Measurements from ENCODE around the gene ESR1. TPM values are rescaled to one million over a fixed set of nuclear protein-coding genes. Genes with fewer than 3 reads are reported as not detected.

The ESR1 gene
- polyA plus RNA-seq, 4 donors: 0.13 to 0.55 TPM; not detected in 2

DNA sequence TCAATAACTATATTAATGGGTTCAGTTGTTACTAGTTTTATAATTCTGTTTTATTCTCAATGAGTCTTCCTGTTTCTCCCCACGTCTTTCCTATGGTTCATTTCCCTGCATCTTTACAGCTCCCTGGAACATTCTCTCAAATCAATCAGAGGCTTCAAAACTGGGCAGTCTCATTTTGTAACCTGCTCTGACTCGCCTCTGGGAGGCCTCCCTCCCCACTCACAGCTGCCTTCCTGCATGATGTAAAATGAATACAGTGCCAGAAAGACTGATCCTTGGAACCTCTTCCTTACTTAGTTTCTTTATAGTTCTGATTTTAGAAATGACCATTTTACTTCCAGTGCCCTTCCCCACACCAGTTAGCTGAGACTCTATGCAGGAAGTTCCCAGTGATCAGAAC lies 103.9 kb downstream of the ESR1 start:
- H3K36me3 ChIP-seq (ENCODE audit: control insufficient read depth in 3 of 3, insufficient read depth in 2 of 3, low read depth in 1 of 3, low read length in 3 of 3): no peaks in the 10 kb centered on the region
- H3K27me3 ChIP-seq (ENCODE audit: control insufficient read depth in 3 of 3, insufficient read depth in 3 of 3, low read length in 3 of 3): no peaks in the 10 kb centered on the region
- H3K27ac ChIP-seq (ENCODE audit: low read depth in 1 of 3, low read length in 2 of 3): no peak overlapping the region
- 36 to 60% (median 59%) methylated on average over 2 of the region's 2 CpGs for WGBS, 3 donors
- H3K4me1 ChIP-seq (ENCODE audit: control insufficient read depth in 3 of 3, insufficient read depth in 2 of 3, low read depth in 1 of 3, low read length in 2 of 3): no peaks in the 10 kb centered on the region
- FAIRE-seq (no peak), DNase-seq (no peak)
- no peak overlapping the region for H3K4me3 ChIP-seq (ENCODE audit: low read depth in 1 of 3, low read length in 3 of 3)
- no peaks in the 10 kb centered on the region for H3K9me3 ChIP-seq (ENCODE audit: control insufficient read depth in 2 of 2, insufficient read depth in 1 of 2, low read depth in 1 of 2, low read length in 1 of 2)

- Histone ChIP-seq H3K27ac (ENCODE audit: low read depth in 1 of 3, low read length in 2 of 3) (no peak overlapping the region), H3K4me3 (ENCODE audit: low read depth in 1 of 3, low read length in 3 of 3) (no peak overlapping the region), H3K4me1 (ENCODE audit: control insufficient read depth in 3 of 3, insufficient read depth in 2 of 3, low read depth in 1 of 3, low read length in 2 of 3) (no peaks in the 10 kb centered on the region), H3K36me3 (ENCODE audit: control insufficient read depth in 3 of 3, insufficient read depth in 2 of 3, low read depth in 1 of 3, low read length in 3 of 3) (no peaks in the 10 kb centered on the region), H3K27me3 (ENCODE audit: control insufficient read depth in 3 of 3, insufficient read depth in 3 of 3, low read length in 3 of 3) (no peaks in the 10 kb centered on the region), H3K9me3 (ENCODE audit: control insufficient read depth in 2 of 2, insufficient read depth in 1 of 2, low read depth in 1 of 2, low read length in 1 of 2) (no peaks in the 10 kb centered on the region)
- 81 to 87% (median 82%) methylated on average over 4 of the region's 4 CpGs for WGBS, 3 donors
- DNase-seq (no peak), FAIRE-seq (no peak)
Observed at GRCh38 chr6:151914484-151914883, 107.0 kb downstream of the ESR1 start.

GRCh38 chr6:151916075-151916474 lies 108.6 kb downstream of the ESR1 start:
- whole genome bisulfite sequencing, 3 donors: 74 to 88% (median 82%) methylated on average over 3 of the region's 3 CpGs

DNA sequence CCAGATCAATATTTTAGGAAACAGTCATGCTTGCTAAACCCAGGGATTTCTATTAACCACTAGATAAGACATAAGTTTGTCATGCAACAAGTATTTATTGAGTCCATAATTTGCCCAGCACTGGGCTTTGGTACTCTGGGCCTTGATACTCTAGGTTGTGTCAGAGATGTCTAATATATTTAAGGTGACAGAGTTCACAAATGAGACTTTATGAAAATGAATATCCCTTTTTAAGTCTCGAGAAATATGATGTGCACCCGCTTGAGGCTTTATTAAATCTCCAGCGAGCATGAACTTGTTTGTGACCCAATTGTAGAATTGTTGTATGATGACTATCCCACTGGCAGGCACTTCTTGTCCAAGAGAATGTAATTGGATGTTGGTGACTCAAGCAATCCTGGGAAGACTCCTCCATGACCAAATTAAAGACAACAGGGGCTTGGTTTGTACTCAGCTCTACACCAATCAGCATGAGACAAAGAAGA lies 109.2 kb downstream of the ESR1 start:
- Histone ChIP-seq H3K4me3 (ENCODE audit: low read depth in 1 of 3, low read length in 3 of 3) (no peak overlapping the region), H3K27ac (ENCODE audit: low read depth in 1 of 3, low read length in 2 of 3) (no peak overlapping the region), H3K4me1 (ENCODE audit: control insufficient read depth in 3 of 3, insufficient read depth in 2 of 3, low read depth in 1 of 3, low read length in 2 of 3) (no peaks in the 10 kb centered on the region), H3K9me3 (ENCODE audit: control insufficient read depth in 2 of 2, insufficient read depth in 1 of 2, low read depth in 1 of 2, low read length in 1 of 2) (no peaks in the 10 kb centered on the region), H3K27me3 (ENCODE audit: control insufficient read depth in 3 of 3, insufficient read depth in 3 of 3, low read length in 3 of 3) (no peaks in the 10 kb centered on the region), H3K36me3 (ENCODE audit: control insufficient read depth in 3 of 3, insufficient read depth in 2 of 3, low read depth in 1 of 3, low read length in 3 of 3) (no peaks in the 10 kb centered on the region)
- WGBS, 3 donors: 82 to 90% (median 87%) methylated on average over 3 of the region's 3 CpGs
- no peak for DNase-seq
- FAIRE-seq: no peak

More at GRCh38 chr6:151916075-151916474, 108.6 kb downstream of the ESR1 start:
- H3K9me3 ChIP-seq (ENCODE audit: control insufficient read depth in 2 of 2, insufficient read depth in 1 of 2, low read depth in 1 of 2, low read length in 1 of 2): no peaks in the 10 kb centered on the region
- no peaks in the 10 kb centered on the region for H3K27me3 ChIP-seq (ENCODE audit: control insufficient read depth in 3 of 3, insufficient read depth in 3 of 3, low read length in 3 of 3)
- no peaks in the 10 kb centered on the region for H3K36me3 ChIP-seq (ENCODE audit: control insufficient read depth in 3 of 3, insufficient read depth in 2 of 3, low read depth in 1 of 3, low read length in 3 of 3)
- FAIRE-seq (no peak), DNase-seq (no peak)
- H3K4me3 ChIP-seq (ENCODE audit: low read depth in 1 of 3, low read length in 3 of 3): no peak overlapping the region
- H3K4me1 ChIP-seq (ENCODE audit: control insufficient read depth in 3 of 3, insufficient read depth in 2 of 3, low read depth in 1 of 3, low read length in 2 of 3): no peaks in the 10 kb centered on the region
- H3K27ac ChIP-seq (ENCODE audit: low read depth in 1 of 3, low read length in 2 of 3): no peak overlapping the region

- Histone ChIP-seq H3K27ac (ENCODE audit: low read depth in 1 of 3, low read length in 2 of 3) (no peak overlapping the region), H3K9me3 (ENCODE audit: control insufficient read depth in 2 of 2, insufficient read depth in 1 of 2, low read depth in 1 of 2, low read length in 1 of 2) (no peaks in the 10 kb centered on the region), H3K4me1 (ENCODE audit: control insufficient read depth in 3 of 3, insufficient read depth in 2 of 3, low read depth in 1 of 3, low read length in 2 of 3) (no peaks in the 10 kb centered on the region), H3K27me3 (ENCODE audit: control insufficient read depth in 3 of 3, insufficient read depth in 3 of 3, low read length in 3 of 3) (no peaks in the 10 kb centered on the region), H3K4me3 (ENCODE audit: low read depth in 1 of 3, low read length in 3 of 3) (no peak overlapping the region), H3K36me3 (ENCODE audit: control insufficient read depth in 3 of 3, insufficient read depth in 2 of 3, low read depth in 1 of 3, low read length in 3 of 3) (no peaks in the 10 kb centered on the region)
- DNase-seq (no peak), FAIRE-seq (no peak)
- WGBS, 3 donors: 73 to 80% (median 77%) methylated on average over 6 of the region's 6 CpGs
Observed at GRCh38 chr6:151917531-151918329, 110.2 kb downstream of the ESR1 start.

DNA sequence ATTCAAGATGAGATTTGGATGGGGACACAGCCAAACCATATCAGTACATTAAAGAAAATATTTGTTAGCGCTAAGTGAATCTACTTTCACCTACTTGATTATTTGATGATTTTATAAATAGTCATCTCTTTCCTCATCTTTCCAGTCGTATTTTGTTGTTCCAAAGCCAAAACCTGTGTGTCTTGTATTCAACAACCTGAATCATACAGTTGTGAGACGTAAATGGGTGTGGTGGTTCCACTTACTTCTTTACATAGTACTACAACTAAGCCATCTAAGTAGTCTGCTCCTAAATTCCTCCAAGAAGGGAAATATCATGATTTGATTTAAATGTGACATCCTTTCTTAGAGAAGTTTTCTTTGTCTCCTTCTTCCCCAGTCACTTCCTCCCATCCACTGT lies 132.8 kb downstream of the ESR1 start:
- Histone ChIP-seq H3K27me3 (ENCODE audit: control insufficient read depth in 3 of 3, insufficient read depth in 3 of 3, low read length in 3 of 3) (no peaks in the 10 kb centered on the region), H3K27ac (ENCODE audit: low read depth in 1 of 3, low read length in 2 of 3) (no peak overlapping the region), H3K4me1 (ENCODE audit: control insufficient read depth in 3 of 3, insufficient read depth in 2 of 3, low read depth in 1 of 3, low read length in 2 of 3) (no peaks in the 10 kb centered on the region), H3K4me3 (ENCODE audit: low read depth in 1 of 3, low read length in 3 of 3) (no peak overlapping the region), H3K36me3 (ENCODE audit: control insufficient read depth in 3 of 3, insufficient read depth in 2 of 3, low read depth in 1 of 3, low read length in 3 of 3) (no peaks in the 10 kb centered on the region), H3K9me3 (ENCODE audit: control insufficient read depth in 2 of 2, insufficient read depth in 1 of 2, low read depth in 1 of 2, low read length in 1 of 2) (no peaks in the 10 kb centered on the region)
- 68 to 81% (median 71%) methylated on average over 3 of the region's 3 CpGs for WGBS, 3 donors
- DNase-seq (no peak), FAIRE-seq (no peak)

DNA sequence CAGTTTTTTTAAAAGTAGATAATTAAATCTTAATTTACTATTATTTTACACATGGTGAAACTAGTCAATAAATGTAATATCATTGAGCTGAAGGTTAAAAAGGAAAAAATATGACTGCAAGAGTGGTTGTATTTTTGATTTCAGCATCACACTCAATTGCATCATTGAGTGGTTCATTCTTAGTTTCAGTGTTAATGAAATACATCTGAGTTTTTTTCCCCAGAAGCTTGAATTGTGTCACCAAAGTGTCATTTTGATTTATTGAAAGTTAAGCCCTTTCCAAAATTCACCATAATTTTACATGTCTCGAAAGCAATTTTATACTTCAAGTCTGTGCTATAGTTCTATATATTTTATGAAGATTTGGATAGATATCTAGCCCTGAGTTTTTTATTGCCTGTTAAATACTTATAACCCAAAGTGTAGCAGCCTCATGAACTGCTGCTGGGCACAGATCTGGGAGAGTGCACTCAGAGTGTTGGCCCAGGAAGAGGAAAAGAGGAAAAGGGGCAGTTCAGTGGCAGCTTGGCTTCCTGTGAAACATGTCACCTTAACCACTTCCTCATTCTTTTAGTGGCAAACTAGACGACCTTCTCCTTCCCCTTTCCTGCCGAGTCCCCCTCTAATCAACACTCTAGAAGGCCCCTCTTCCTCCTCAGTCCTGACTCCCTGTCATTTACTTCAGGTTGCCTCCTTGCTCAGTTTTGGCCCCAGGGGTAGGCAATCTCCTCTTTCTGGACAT lies 140.7 kb downstream of the ESR1 start:
- FAIRE-seq (no peak), DNase-seq (no peak)
- Histone ChIP-seq H3K9me3 (ENCODE audit: control insufficient read depth in 2 of 2, insufficient read depth in 1 of 2, low read depth in 1 of 2, low read length in 1 of 2) (no peaks in the 10 kb centered on the region), H3K36me3 (ENCODE audit: control insufficient read depth in 3 of 3, insufficient read depth in 2 of 3, low read depth in 1 of 3, low read length in 3 of 3) (no peaks in the 10 kb centered on the region), H3K27ac (ENCODE audit: low read depth in 1 of 3, low read length in 2 of 3) (no peak overlapping the region), H3K27me3 (ENCODE audit: control insufficient read depth in 3 of 3, insufficient read depth in 3 of 3, low read length in 3 of 3) (no peaks in the 10 kb centered on the region), H3K4me1 (ENCODE audit: control insufficient read depth in 3 of 3, insufficient read depth in 2 of 3, low read depth in 1 of 3, low read length in 2 of 3) (no peaks in the 10 kb centered on the region), H3K4me3 (ENCODE audit: low read depth in 1 of 3, low read length in 3 of 3) (no peak overlapping the region)
- WGBS, 3 donors: 27 to 46% (median 30%) methylated on average over 3 of the region's 3 CpGs

DNA sequence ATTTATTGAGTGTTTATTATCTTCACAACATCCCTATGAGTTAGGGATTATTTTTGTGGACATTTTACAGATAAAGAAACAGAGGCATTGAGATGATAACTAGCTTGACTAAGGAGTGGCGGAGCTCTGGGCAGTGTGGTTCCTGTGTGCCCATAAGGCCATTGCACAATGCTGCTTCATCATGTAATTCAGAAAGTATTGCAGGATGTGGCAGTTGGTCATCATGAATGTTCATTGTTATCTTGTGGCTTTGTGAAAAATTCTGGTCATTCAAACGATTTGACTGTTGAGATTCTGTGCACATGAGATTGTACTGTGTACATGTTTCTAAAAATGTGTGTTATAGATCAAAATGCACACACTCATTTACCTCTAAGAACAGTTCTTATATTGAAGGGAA lies 150.8 kb downstream of the ESR1 start:
- Histone ChIP-seq H3K4me1 (ENCODE audit: control insufficient read depth in 3 of 3, insufficient read depth in 2 of 3, low read depth in 1 of 3, low read length in 2 of 3) (no peaks in the 10 kb centered on the region), H3K27ac (ENCODE audit: low read depth in 1 of 3, low read length in 2 of 3) (no peak overlapping the region), H3K36me3 (ENCODE audit: control insufficient read depth in 3 of 3, insufficient read depth in 2 of 3, low read depth in 1 of 3, low read length in 3 of 3) (no peaks in the 10 kb centered on the region), H3K9me3 (ENCODE audit: control insufficient read depth in 2 of 2, insufficient read depth in 1 of 2, low read depth in 1 of 2, low read length in 1 of 2) (no peaks in the 10 kb centered on the region), H3K27me3 (ENCODE audit: control insufficient read depth in 3 of 3, insufficient read depth in 3 of 3, low read length in 3 of 3) (peaks cover 0 to 2% (median 0%) of the 10 kb centered on the region in 3 donors), H3K4me3 (ENCODE audit: low read depth in 1 of 3, low read length in 3 of 3) (no peak overlapping the region)
- 60 to 81% (median 68%) methylated on average over 2 of the region's 2 CpGs for whole genome bisulfite sequencing, 3 donors
- DNase-seq (no peak), FAIRE-seq (no peak)
